ENCODE measurements around the gene PCCB.
"Not testable (repeated sequence)": the region's sequence is repeated elsewhere in the genome, so short reads cannot be mapped to it uniquely, and the experiment has no call there.

Gene PCCB

GRCh38 chr3:136327671-136328070 lies 77.5 kb downstream of the PCCB start:
- no peak for DNase-seq (ENCODE audit: low read depth)

- no peak for DNase-seq (ENCODE audit: low read depth)
Observed at GRCh38 chr3:136329593-136329992, 79.5 kb downstream of the PCCB start.

- DNase-seq (ENCODE audit: low read depth): no peak
Observed at GRCh38 chr3:136330900-136331299, 80.8 kb downstream of the PCCB start.

GRCh38 chr3:136332302-136332701 lies 82.2 kb downstream of the PCCB start:
- DNase-seq (ENCODE audit: low read depth): no peak

- DNase-seq (ENCODE audit: low read depth): no peak
Observed at GRCh38 chr3:136332776-136333175, 82.6 kb downstream of the PCCB start.

GRCh38 chr3:136334209-136334608 lies 84.1 kb downstream of the PCCB start:
- no peak for DNase-seq (ENCODE audit: low read depth)

GRCh38 chr3:136334726-136335125 lies 84.6 kb downstream of the PCCB start:
- not testable (repeated sequence) for DNase-seq (ENCODE audit: low read depth)

- DNase-seq (ENCODE audit: low read depth): no peak
Observed at GRCh38 chr3:136336329-136337100, 86.4 kb downstream of the PCCB start.

- DNase-seq (ENCODE audit: low read depth): no peak
Observed at GRCh38 chr3:136343446-136343845, 93.3 kb downstream of the PCCB start.

- DNase-seq (ENCODE audit: low read depth): no peak
Observed at GRCh38 chr3:136343873-136344555, 93.9 kb downstream of the PCCB start.

GRCh38 chr3:136346486-136346885 lies 96.3 kb downstream of the PCCB start:
- no peak for DNase-seq (ENCODE audit: low read depth)

- no peak for DNase-seq (ENCODE audit: low read depth)
Observed at GRCh38 chr3:136350132-136350531, 100.0 kb downstream of the PCCB start.

GRCh38 chr3:136350557-136350956 lies 100.4 kb downstream of the PCCB start:
- DNase-seq (ENCODE audit: low read depth): no peak

- no peak for DNase-seq (ENCODE audit: low read depth)
Observed at GRCh38 chr3:136351351-136351750, 101.2 kb downstream of the PCCB start.

- no peak for DNase-seq (ENCODE audit: low read depth)
Observed at GRCh38 chr3:136351905-136352304, 101.8 kb downstream of the PCCB start.

- no peak for DNase-seq (ENCODE audit: low read depth)
Observed at GRCh38 chr3:136353461-136353860, 103.3 kb downstream of the PCCB start.

- DNase-seq (ENCODE audit: low read depth): no peak
Observed at GRCh38 chr3:136366289-136366688, 116.1 kb downstream of the PCCB start.

GRCh38 chr3:136375800-136376199 lies 125.7 kb downstream of the PCCB start:
- DNase-seq (ENCODE audit: low read depth): not testable (repeated sequence)

- no peak for DNase-seq (ENCODE audit: low read depth)
Observed at GRCh38 chr3:136377508-136377907, 127.4 kb downstream of the PCCB start.

- no peak for DNase-seq (ENCODE audit: low read depth)
Observed at GRCh38 chr3:136378011-136378410, 127.9 kb downstream of the PCCB start.

Measured in stimulated activated CD8-positive, alpha-beta memory T cell treated with anti-CD3 and anti-CD28 coated beads, Interleukin-12 subunit alpha, Interleukin-12 subunit beta, amount 100 ng/mL, for 1 hour (primary cell).